ENCODE measurements around the gene DCP1A. TPM values are rescaled to one million over a fixed set of nuclear protein-coding genes. Genes with fewer than 3 reads are reported as not detected.
"Not testable (repeated sequence)": the region's sequence is repeated elsewhere in the genome, so short reads cannot be mapped to it uniquely, and the experiment has no call there.

DCP1A gene
- total RNA-seq, 1 donor from 2014 or later = 15.6 TPM

DNA sequence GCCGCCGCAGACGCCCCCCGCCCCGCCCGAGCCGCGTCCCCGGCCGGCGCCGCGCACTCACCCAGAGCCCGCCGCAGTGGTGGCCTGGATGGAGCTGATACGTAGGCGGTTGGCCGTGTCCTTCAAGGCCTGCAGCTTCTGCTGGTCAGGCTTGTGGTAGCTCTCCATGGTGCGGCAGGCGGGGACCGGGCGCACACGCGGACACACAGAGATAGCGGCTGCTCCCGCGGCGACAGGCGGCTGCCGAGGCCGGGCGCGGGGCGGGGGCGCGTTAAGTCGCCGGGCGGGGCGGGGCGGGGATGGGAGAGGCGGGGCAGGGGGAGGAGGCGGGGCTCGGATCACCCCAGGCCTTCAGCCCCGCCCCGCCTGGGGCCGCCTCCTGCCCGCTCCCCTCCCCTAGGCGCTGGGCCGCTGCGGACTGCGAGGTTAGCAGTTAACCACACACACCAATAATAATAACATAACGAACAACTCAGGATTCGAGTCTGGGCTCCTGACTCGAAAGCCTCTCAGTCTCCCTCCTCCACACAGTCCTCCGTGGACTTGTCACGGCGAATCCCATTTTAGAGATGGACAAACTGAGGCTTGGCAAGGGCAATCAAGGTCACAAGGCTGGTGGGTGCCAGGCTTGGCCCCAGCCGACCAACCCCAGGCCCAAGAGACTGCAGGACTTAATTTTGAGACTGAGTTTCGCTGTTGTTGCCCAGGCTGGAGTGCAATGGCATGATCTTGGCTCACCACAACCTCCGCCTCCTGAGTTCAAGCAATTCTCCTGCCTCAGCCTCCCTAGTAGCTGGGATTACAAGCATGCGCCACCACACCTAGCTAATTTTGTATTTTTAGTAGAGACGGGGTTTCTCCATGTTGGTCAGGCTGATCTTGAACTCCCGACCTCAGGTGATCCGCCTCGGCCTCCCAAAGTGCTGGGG is 91.3 kb downstream of the DCP1A start, which contains the start of gene TKT:
TKT (minus strand) TSS at position 248 of the 929 bp plus-strand sequence; CDS start at position 168, 80 bp downstream.
- H3K36me3 ChIP-seq (ENCODE audit: control insufficient read depth, insufficient read depth, low read length) = no peaks in the 10 kb centered on the region
- TF ChIP-seq, protein P1, sequence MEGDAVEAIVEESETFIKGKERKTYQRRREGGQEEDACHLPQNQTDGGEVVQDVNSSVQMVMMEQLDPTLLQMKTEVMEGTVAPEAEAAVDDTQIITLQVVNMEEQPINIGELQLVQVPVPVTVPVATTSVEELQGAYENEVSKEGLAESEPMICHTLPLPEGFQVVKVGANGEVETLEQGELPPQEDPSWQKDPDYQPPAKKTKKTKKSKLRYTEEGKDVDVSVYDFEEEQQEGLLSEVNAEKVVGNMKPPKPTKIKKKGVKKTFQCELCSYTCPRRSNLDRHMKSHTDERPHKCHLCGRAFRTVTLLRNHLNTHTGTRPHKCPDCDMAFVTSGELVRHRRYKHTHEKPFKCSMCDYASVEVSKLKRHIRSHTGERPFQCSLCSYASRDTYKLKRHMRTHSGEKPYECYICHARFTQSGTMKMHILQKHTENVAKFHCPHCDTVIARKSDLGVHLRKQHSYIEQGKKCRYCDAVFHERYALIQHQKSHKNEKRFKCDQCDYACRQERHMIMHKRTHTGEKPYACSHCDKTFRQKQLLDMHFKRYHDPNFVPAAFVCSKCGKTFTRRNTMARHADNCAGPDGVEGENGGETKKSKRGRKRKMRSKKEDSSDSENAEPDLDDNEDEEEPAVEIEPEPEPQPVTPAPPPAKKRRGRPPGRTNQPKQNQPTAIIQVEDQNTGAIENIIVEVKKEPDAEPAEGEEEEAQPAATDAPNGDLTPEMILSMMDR (IDR thresholded peaks at IDR 0.05; ENCODE audit: insufficient read depth, low read length, poor library complexity, severe bottlenecking) = no peak
- H3K27me3 ChIP-seq (ENCODE audit: control insufficient read depth, insufficient read depth, low read length) = no peaks in the 10 kb centered on the region
- peak within 1 kb of the TSS; percentile 90 for H3K4me3 ChIP-seq (ENCODE audit: low read depth, low read length)
- peak; percentile 43 for DNase-seq (ENCODE audit: low read depth)

DNA sequence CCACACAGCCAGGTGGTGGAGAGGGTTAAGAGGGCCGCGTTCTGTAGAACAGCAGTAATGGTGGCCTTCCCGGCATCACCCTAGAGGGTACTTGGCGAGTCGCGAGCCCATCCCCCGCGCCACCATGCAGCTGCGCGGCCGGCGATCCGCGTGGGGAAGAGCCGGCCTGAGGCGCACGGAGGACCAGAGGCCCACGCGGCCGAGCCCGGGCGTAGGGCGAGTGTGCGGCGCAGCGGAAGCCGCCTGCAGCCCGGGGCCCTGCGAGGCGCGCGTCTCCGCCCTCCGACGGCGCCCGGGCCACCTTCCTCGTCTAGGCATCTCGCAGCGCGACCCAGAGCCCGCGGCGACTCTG is 91.9 kb downstream of the DCP1A start:
- no peaks in the 10 kb centered on the region for H3K27me3 ChIP-seq (ENCODE audit: control insufficient read depth, insufficient read depth, low read length)
- TF ChIP-seq, protein P1 (IDR thresholded peaks at IDR 0.05; ENCODE audit: insufficient read depth, low read length, poor library complexity, severe bottlenecking) = no peak
- DNase-seq (ENCODE audit: low read depth) = no peak
- no peaks in the 10 kb centered on the region for H3K36me3 ChIP-seq (ENCODE audit: control insufficient read depth, insufficient read depth, low read length)
- peak overlapping the region; percentile 90 for H3K4me3 ChIP-seq (ENCODE audit: low read depth, low read length)

DNA sequence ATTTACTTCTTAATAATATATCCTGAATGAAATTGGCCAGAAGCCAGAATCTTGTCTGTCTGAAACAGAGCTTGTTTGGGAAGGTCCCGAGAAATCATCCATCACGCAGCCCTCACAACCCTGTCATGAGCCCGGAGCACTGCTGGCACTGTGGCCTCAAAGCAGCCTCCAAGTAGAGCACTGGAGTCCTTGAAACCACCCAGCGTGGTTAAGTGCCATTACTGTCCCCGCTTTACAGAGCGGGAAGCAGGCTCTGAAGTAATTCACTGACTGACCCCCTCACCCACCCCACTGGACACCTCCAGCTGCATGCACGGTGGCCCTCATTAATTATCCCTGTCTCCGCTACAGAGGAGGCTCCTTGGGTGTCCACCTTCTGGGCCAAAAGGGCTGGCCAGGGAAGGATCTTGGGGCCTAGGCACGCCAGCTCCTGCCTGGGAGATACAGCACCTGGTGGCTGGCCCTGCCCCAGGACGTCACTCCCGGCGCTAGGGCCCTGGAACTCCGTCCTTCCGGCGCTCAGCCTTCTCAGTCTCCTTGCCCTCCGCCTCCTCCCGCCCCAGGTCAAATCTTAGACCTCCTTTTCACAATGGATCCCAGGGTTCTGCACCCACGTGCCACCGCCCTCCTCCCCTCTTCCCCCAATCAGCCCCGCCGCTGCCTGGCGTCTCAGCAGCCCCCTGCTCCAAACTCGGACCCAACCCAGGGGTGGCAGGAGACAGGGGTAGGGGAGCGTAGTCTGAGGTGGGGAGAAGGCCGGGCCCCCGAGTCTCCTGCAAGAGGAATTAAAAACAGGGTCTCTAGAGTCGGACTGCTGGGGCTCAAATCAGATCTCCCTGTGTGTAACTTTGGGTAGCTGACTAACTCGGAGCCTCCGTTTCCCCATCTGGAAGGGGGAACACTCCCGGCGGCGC is 92.6 kb downstream of the DCP1A start:
- TF ChIP-seq, protein P1 (IDR thresholded peaks at IDR 0.05; ENCODE audit: insufficient read depth, low read length, poor library complexity, severe bottlenecking) = no peak
- no peak for DNase-seq (ENCODE audit: low read depth)
- Histone ChIP-seq H3K27me3 (ENCODE audit: control insufficient read depth, insufficient read depth, low read length) (no peaks in the 10 kb centered on the region), H3K4me3 (ENCODE audit: low read depth, low read length) (peak overlapping the region; percentile 90), H3K36me3 (ENCODE audit: control insufficient read depth, insufficient read depth, low read length) (no peaks in the 10 kb centered on the region)

DNA sequence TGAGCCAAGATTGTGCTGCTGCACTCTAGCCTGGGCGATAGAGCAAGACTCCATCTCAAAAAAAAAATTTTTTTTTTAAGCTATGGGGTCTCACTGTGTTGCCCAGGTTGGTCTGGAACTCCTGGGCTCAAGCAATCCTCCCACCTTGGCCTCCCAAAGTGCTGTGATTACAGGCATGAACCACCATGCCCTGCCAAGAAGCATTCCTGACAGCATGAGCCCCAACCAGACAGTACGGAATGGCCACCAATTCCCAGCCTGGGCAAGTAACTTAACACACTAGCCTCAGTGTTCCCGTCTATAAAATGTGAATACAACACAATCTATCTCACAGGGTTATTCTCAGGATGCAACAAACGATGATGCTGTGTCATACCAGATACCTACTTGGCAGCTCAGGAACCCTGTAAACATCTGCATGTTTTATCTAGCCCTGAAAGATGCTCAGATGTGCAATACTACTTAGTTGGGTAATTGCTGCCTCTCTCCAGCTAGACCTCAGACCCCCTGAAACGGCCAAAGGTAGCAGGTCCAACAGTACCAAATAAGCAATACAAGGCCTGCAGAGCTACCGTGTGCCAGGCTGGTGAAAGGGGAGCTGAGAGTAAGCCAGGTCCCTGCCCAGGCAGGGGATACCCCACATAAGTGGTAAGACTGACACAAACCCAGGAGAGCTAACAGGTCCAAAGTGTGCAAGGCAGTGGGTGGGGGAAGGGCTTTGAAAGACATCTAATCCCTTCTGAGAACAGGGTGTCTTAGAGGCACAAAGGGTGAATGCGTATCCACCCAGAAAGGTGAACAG is 93.4 kb downstream of the DCP1A start:
- DNase-seq (ENCODE audit: low read depth) = no peak

DNA sequence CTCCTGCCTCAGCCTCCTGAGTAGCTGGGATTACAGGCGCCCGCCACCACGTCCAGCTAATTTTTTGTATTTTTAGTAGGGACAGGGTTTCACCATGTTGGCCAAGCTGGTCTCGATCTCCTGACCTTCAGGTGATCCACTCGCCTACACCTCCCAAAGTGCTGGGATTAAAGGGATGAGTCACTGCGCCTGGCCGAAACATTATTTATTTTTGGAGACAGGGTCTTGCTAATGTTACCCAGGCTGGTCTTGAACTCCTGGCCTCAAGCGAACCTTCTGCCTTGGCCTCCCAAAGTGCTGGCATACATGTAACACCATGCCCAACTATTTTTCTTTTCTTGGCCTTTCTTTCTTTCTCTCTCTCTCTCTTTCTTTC is 94.4 kb downstream of the DCP1A start:
- not testable (repeated sequence) for H3K27me3 ChIP-seq (ENCODE audit: control insufficient read depth, insufficient read depth, low read length); H3K36me3 ChIP-seq (ENCODE audit: control insufficient read depth, insufficient read depth, low read length); H3K4me3 ChIP-seq (ENCODE audit: low read depth, low read length); DNase-seq (ENCODE audit: low read depth)

More for the DNA sequence above, 93.4 kb downstream of the DCP1A start:
- Histone ChIP-seq H3K4me3 (ENCODE audit: low read depth, low read length) (peak overlapping the region; percentile 90), H3K36me3 (ENCODE audit: control insufficient read depth, insufficient read depth, low read length) (peaks cover 2% of the 10 kb centered on the region), H3K27me3 (ENCODE audit: control insufficient read depth, insufficient read depth, low read length) (no peaks in the 10 kb centered on the region)
- TF ChIP-seq, protein P1 (IDR thresholded peaks at IDR 0.05; ENCODE audit: insufficient read depth, low read length, poor library complexity, severe bottlenecking) = no peak

All from kidney epithelial cell (primary cell).